G401 (cell line): ENCODE data around the gene LARP1B. TPM values are rescaled to one million over a fixed set of nuclear protein-coding genes. Genes with fewer than 3 reads are reported as not detected.
"Not testable (repeated sequence)": the region's sequence is repeated elsewhere in the genome, so short reads cannot be mapped to it uniquely, and the experiment has no call there.

Source experiments
- DNase-seq: peaks from one replicate; pipeline ENCODE4 v3.0.0-alpha.2; 2015; ENCODE audit warnings: low spot score
- in situ Hi-C: cut with HindIII; loops from 2 replicates; pipeline ENCODE4 v1.10.0; 2016; ENCODE audit warnings: low sequenced_read_pairs, mixed read lengths
- total RNA-seq: library from RNA; depleted of rRNA; stranded (reverse); fragments of >200 nt; shearing (Covaris generic); gene quantifications from 2 replicates; pipeline ENCODE4 v1.2.3, GENCODE V29; 2014; rRNA removed

LARP1B gene
- total RNA-seq, 1 experiment from 2014 or later: 28.2 TPM

DNA sequence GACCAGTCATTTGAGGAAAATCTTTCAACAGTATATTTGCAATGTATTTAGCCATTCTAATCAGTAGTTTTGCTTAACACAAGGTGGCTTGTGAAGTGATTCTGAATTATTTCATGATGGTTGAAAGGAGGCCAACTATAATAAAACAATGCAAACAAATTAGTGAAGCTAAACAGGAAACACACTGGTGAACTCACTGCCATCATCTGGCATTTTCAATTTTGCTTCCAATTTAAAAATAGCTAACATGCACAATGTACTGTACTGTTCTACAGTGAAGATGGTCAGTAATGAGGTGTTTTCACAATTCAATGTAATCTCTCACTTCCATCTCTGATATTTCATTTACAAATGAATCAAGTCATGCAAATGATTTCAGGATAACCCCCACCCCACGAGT lies 195.4 kb downstream of the LARP1B start:
- no peak for DNase-seq
- in situ Hi-C loops: no loop called here

DNA sequence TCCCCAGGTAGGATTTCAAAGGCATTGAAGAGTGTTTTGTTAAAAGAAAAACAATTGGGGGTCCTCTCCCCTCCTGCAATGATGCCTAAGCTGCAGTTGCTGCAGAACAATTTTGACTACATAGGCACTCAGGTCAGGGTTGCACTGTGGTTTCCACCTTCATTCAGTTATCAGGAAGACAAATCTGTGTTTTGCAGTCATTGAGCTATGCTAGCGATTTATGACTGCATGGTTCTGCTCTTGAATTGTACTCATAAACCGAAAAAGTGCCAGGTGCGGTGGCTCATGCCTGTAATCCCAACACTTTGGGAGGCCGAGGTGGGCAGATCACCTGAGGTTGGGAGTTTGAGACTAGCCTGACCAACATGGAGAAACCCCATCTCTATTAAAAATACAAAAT lies 197.1 kb downstream of the LARP1B start:
- in situ Hi-C loops, DNase-seq: not testable (repeated sequence)

DNA sequence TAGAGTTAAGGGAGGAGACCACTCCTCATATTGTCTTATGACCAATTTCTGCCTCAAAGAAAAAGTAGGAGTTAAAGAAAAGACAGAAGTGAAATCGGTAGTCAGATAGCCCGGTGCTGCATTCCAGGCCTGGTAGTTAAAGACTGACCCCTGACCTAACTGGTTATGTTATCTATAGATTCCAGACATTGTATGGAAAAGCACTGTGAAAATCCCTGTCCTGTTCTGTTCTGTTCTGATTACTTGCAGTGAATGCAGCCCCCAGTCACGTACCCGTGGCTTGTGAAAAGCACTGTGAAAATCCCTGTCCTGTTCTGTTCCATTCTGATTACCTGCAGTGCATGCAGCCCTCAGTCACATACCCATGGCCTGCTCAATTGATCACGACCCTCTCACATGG lies 198.8 kb downstream of the LARP1B start:
- in situ Hi-C loops, DNase-seq: not testable (repeated sequence)

Other genes starting within 250 kb of the LARP1B start
- gene PLK4, start 180.4 kb upstream of the LARP1B start, total RNA-seq: 6.3 and 16.6 TPM in 2 replicates
- 23.7 and 24.6 TPM in 2 replicates for gene MFSD8, start 96.1 kb upstream of the LARP1B start, total RNA-seq
- 10.4 and 14.8 TPM in 2 replicates for gene ABHD18, start 95.9 kb upstream of the LARP1B start, total RNA-seq
- 45.0 and 58.6 TPM in 2 replicates for gene PGRMC2, start 226.5 kb downstream of the LARP1B start, total RNA-seq